COR-L47 (cell line): ENCODE results near the gene EEA1.
"Not testable (repeated sequence)": the region's sequence is repeated elsewhere in the genome, so short reads cannot be mapped to it uniquely, and the experiment has no call there.

Source experiments
- DNase-seq: peaks from one replicate; lab custom pipeline; 2025; lab: John Stamatoyannopoulos, UW

EEA1 gene

DNA sequence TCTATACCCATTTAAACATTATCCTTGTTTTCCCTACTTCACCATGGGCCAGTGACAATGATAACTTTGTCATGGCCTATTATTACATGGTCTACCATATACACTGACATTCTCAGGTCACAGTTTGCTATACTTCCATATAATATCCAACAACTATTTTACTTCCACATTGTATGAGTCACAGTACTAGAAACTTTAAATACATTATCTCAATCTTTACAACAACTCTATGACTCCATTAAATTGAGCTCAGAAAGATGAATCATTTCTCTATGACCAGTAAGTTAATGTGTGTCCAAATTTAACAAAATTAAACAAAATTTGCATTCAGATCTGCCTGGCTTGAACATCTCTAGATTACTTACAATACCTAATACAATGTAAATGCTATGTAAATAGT lies 132.4 kb downstream of the EEA1 start:
- no peak for DNase-seq

DNA sequence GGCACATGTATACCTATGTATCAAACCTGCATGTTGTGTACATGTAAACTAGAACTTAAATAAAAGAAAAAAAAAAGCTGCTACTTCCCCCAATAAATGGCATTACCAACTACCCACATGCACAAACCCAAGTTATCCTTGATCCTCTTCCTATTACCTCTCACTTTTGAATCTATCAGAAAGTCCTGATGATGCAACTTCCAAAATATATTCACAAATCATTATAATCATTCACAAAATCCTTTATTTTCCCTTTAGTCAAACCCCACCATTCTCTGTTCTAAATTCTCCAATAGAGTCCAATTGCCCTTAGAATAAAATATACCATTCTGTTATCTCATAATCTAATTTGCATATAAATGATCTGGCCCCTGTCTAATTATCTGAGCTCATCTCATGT lies 134.3 kb downstream of the EEA1 start:
- no peak for DNase-seq

DNA sequence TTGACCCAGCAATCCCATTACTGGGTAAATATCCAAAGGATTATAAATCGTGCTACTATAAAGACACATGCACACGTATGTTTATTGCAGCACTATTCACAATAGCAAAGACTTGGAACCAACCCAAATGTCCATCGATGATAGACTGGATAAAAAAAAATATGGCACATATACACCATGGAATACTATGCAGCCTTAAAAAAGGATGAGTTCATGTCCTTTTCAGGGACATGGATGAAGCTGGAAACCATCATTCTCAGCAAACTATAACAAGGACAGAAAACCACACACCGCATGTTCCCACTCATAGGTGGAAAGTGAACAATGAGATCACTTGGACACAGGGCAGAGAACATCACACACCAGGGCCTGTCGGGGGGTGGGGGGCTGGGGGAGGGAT lies 134.7 kb downstream of the EEA1 start:
- not testable (repeated sequence) for DNase-seq

DNA sequence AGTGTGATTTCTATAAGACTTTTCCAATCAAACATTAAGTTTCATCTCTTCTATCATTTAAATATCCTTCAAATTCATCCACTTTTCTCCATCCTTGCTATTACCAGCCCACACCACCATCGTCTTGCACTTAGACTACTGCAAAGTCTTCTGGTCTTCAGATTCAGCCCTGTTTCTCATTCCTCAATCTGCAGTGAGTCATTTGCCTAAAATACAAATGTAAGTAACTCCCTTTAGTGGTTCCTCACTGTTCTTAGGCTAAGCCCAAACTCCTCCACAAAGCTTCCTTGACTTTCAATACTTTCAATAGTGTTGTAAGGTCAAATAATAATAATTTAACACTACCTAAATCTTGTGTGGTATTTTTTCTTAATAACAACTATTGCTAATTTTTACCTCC lies 143.1 kb downstream of the EEA1 start:
- no peak for DNase-seq

DNA sequence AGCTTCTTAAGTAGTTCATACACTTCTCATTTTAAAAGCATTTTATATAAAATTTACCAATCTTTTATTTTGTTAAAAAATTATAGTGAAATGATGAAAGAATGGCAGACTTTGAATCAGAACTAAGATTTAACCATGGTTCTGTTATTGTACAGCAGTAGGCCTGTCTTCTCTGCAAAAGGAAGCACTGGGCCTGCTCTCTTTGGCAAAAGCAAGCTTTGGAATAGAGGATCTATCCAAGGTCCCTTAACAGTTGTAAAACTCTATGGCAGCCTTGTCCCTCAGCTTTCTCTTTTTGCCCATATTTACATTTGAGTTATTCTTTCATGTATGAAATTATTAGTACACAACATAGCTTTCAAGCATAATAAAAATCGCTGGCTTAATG lies 143.5 kb downstream of the EEA1 start:
- no peak for DNase-seq

DNA sequence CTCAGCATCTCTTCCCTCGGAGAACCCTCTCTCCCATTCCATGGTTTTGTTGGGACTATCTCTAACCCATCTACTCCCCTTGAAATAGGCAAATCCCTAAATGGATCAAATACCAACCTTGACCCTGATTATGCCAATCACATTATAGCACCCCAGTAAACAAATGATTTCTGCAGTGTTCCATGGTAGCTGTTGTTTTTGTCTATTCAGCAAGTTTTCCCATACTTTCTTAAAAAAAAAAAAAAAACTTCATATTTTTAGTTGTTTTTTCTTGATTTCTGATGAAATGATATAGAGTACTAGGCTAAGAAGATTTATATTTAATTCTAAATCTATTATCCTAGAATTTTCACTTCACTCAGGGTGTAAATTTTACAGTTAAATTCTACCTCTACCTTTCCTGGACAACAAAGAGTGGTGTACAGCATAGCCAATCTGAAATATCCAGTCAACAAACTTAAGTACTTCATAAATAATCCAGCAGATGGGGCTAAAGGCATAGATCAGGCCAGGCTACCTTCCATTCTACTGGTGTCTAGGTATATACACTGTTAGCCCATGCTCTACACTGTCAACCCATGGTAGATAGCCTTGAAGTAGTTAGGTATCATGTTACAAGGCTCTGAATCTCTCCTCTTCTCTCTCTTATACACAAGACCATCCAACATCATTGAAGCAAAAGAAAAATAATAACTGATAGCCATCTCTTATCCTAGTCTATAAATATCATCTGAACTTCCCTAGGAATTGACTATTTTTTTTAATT lies 144.1 kb downstream of the EEA1 start:
- DNase-seq = peak; percentile 75

DNA sequence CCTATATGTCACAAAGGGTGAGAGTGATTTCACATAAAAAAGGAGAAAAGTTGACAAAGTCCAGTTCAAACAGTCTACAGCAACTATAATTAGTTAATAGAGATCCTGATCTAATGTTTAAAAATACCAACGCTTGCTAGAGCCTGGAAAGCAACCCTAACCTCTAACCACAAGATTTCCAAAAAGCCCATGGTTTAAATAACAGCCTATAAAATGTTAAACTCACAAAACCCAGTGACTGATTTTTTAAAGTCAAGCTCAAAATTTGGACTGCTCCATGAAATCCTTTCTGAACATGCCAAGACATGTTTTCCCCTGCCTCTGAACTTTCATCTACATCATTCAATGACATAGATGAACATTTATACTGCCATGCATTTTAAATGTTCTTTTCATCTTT lies 144.7 kb downstream of the EEA1 start:
- DNase-seq = no peak

DNA sequence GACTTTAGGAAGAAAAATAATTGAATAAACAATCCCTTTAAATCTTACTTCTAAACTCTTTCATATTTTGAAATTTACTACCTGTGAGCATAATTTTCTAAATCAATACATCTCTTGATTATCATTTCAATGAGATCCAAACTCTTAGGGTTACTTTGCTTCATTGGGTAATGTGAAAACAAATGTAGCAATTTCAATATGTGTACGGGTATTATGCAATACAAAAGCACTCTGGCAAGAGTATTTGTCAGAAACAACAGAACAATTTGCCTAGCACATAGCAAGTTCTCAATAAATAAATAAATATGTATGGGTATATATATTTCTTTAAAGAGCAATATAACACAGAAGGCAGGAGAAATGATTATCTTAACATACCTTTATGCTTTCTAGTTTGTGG lies 149.2 kb downstream of the EEA1 start:
- no peak for DNase-seq

DNA sequence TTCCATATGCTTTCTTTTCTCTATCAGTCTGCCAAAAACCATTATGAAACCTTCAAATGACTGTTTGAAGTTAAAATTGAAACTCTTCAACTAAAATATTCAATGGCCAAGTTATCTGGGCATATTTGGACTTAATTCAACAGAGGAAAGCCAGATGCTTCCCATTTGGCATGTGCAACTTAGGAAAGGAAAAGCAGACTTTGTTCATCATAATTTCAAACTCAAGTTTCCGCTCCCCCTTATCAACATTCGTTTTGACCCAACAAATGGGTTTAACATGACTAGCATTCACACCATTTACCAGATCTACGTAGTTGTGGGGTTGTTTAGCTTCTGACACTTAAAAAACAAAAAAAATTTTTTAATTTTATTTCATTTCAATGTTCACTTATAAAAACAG lies 150.6 kb downstream of the EEA1 start:
- no peak for DNase-seq

DNA sequence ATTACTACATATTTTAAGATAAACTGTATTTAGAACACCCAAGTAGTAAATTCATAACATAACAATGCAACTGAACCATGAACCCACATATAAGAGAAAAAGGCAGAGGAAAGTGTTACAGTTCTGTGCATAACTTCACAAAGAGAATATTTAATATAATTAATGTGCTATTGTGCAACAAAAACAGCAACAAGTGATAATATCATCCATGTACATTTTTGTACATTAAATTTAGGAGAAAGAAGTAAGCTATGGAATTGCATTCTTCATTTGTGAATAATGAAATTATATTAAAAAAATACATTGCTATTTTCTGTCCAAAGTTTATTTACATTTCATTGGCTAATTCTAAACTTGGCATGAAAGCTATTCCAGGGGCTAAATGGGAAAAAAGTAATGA lies 153.7 kb downstream of the EEA1 start:
- DNase-seq = no peak

DNA sequence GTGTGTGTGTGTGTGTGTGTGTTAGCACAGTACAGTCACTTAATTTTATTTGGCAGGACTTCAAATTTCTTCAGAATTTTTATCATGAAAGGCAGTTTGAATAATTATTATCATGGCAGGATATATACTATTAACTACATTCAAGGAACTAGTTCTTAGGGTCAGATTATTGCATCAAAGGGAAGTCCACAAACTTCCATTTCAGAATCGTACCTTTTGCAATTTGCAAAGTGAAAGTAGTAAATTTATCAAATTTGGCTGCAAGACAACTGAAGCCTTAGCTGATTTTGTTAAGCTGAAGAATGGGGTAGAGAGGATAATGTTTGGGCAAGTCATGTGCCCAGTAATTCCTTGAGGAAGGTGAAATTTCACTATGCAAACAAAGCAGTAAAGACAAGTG lies 158.1 kb downstream of the EEA1 start:
- no peak for DNase-seq

DNA sequence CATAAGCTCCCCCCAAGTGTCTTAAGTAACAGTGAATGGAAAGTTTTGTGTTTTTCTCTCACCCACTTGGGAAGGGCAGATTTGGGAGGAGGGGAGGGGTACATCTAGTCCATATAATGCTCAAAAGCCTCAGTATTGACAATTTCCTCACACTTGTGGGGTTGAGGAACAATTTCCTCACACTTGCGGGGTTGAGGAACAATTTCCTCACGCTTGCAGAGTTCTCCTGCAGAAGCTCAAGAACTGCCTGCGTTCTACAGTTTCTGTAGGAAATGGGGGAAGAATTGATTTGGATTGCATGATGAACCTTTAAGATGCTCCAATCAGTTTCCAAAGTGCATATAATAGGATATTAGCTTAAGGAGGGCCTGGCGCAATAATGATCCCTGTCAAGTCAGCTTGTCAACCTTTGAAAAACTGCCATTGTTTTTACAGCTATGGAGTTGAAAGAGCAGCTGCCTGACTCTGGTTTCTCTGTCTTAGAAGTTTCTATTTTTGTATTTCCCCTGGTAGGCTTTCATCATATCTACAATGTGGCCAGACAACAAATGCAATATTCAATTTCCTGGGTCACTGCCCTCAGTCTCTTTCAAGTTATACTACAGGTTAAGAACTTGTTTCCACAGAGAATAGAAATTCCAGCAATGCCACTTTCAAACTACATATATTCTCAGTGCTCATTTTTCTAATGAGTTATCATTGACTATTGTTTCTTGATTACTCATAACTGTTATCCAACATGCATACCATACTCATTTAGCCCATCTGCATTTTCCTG lies 159.8 kb downstream of the EEA1 start:
- no peak for DNase-seq

DNA sequence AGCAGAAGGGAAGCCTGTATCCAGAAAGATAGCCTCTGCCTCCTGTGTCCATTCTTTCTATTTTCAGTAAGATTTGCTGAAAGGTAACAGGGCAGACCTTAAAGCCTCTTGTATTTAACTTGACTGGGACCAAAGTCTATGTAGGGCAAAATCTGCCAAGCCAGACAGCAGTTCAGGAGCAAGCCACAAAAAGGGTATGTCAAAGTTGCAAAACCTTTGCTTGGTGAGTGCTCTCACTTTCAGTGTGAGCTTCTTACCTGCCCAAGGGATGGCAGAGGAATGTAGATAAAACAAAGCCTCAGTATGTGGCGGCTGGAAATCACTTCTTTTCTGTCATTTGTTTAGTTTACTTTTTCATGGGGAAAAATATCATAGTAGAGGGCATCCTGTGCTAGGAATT lies 163.2 kb downstream of the EEA1 start:
- DNase-seq = no peak

DNA sequence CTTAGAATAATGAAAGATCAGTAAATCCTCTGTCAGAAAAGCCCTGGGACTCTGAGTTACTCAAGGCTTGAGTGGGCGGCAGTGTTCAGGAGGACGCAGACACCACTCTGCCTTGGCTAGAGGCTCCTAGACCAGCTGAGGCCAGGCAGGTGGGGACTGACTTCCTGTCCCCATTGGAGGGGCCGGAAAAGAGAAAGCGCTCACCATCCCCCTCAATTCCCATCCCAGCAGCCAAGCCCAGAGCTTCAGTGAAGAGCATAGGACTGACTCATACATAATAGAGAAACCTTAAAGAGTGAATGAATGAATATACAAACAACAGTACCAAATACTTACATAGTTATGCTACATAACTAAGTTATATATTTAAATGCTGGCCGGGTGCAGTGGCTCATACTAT lies 164.3 kb downstream of the EEA1 start:
- no peak for DNase-seq

DNA sequence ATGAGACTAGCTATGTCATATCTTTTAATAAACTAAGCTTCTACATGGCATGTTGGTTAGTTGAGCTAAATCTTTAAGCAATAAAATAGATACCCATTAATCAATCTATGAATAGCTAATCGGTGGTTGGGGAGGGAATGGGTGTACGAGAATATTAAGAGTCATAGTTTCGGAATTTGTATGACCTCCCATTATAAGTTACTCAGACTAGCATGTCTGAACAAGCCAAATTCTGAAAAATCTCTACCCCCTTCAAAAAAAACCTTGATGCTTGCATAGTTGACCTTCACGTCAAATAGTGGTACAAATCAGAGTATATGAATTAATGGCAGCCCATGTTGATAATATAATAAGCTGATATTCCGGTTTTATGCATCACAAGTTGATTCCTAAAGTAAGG lies 166.3 kb downstream of the EEA1 start:
- no peak for DNase-seq

DNA sequence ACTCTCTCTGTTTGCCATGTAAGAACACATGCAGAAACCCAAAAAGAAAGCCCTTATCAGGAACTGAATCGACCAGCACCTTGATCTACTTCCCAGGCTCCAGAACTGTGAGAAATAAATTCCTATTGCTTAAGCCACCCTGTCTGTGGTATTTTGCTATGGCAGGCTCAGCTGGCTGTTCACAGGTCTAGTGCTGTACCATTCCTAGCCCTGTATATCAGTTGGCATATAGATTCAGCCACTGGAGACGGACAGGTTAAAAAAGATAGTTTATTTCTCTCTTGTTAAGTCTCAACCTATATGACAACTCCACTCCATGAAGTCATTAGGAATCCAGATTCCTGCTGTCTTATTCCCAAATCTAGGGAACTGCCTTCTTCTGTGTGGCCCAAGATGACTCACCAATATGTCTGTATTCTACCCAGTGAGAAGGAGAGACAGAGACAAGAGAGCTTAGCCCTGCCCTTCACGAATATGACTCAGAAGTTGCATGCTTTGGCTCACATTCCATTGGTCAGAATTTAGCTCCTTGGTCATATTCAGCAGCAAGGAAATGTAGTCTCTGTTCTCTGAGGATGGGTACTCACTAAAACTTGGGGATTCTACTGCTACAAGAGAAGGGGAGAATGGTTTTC lies 169.3 kb downstream of the EEA1 start:
- no peak for DNase-seq

DNA sequence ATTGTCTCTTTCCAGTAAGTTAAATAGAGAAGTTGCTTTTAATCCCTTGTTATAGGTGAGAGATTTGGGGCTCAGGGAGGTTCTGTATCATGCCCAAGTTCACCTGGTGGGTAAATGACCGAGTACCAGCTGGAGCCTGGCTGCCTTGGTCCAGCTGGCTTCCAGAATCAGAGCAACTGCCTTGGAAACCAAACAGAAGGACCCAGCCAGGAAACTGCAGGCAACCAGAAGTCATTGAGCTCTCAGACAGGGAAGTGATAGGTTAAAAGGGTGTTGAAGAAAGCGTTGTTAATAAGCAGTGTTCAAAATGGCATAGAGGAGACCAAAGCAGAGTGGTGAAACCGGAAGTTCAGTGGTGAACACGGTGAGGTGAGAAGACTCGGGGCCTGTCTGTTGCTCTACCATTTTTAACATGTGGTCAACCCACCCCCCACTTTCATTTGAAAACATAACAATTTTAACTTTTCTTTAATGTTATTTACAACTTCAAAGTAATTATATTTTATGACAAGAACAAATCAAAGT lies 171.4 kb downstream of the EEA1 start:
- no peak for DNase-seq

DNA sequence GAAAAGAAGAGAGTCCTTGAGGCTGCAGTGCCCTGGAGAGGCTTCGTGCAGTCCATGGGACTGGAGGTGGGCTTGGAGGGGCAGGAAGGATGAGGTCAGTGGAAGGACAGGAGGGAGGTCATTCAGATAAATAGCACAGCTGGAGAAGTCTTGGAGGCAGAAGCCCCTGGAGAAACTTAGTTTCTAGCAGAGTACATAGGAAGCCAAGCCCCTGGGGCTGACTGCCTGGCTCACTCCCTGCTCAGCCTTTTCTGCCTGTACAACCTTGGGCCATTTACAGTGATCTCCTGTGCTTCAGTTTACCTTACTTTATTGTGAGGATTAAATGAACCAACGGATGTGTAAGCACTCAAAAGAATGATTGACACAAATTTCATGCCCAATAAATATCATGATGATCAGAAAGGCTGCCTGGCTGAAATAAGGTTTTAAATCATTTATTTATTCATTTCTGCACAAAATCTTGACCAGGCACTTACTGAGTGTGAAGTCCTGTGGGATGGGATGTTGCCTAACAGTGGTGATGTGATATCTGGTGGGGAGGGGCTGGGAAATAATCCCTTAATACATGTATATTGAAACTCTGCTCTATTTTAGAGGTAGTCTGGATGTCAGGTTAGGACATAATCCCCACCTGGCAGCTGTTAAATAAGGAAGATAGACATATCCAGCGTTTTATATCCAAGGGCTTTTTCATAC lies 172.0 kb downstream of the EEA1 start:
- no peak for DNase-seq

DNA sequence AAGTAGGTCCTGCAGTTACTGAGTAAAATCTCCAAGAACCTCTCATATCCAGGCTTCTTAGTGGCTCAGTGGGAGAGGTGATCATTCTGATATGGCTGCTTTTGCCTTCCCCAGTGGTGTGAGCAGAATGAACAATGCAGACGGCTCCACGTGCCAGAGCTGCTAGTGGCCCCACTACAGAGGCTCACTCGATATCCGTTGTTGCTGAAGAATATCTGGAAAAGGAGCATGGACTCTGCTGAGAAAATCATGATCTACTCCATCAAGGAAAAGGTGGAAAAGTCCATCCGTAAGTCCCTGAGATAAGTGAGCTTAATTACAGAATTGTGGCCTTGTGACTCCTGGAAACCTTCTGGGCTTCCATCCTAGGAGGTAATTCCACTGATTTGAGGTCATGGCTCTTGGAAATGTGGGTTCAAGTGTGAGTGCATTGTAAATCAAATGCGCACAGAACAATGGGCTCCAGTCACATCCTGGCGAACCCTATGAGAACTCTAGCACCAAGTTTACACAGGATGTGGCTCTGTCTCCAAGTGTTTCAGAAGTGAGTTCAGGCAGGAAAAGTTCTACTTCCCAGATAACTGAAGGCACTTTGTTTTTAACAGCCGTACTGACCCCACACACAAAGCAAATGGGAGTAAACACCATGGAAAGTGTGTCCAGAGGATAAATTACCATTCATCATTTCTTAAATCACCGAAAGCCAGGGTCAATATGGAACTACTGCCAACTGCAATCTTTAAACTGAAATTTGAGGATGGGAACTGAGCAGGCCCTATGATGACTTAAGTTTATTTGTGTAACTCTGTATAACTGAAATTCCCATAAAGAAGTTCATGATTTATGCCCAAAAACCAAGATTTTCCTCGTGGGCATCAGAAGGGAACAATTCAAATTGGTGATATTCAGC lies 174.9 kb downstream of the EEA1 start:
- no peak for DNase-seq

DNA sequence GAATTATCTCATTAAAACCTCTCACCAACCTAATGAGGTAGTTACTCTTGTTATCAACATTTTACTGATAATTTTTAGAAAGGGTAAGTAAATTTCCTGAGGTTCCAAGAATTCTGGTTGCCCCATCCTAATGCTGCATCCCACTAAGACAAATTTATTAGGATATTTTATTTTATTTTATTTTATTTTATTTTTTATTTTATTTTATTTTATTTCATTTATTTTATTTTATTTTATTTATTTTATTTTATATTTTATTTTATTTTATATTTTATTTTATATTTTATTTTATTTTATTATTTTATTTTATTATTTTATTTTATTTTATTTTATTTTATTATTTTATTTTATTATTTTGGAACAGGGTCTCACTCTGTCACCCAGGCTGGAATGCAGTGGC lies 179.4 kb downstream of the EEA1 start:
- not testable (repeated sequence) for DNase-seq

DNA sequence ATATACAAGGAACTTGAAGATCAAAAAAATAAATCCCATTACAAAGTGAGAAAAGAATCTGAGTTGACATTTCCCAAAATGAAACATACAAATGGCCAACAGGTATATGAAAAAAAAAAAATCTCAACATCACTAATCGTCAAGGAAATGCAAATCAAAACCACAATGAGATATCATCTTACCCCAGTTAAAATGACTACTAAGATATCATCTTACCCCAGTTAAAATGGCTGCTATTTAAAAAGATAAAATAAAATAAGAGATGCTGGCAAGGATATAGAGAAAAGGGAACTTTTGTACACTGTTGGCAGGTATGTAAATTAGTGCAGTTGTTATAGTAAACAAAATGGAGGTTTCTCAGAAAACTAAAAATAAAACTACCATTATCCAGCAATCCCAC lies 181.9 kb downstream of the EEA1 start:
- no peak for DNase-seq
